Measurements from ENCODE around the gene GCK.
"Not testable (repeated sequence)": the region's sequence is repeated elsewhere in the genome, so short reads cannot be mapped to it uniquely, and the experiment has no call there.

The GCK gene

DNA sequence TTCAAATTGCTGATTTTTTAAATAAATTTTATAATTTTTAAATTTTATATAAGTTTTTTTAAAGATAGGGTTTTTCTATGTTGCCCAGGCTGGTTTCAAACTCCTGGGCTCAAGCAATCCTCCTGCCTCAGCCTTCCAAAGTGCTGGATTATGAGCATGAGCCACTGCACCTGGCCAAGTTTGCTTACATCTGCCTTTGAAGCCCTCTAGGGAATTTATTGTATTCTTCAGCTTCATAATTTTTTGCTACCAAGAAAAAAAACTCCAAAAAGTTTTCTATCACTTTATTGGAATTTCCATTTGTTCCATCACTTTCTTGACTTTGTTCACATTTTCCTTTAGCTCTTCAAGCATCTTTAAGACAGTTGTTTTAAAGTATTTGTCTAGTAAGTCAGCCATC is 62.1 kb downstream of the GCK start:
- TF ChIP-seq, protein P1, sequence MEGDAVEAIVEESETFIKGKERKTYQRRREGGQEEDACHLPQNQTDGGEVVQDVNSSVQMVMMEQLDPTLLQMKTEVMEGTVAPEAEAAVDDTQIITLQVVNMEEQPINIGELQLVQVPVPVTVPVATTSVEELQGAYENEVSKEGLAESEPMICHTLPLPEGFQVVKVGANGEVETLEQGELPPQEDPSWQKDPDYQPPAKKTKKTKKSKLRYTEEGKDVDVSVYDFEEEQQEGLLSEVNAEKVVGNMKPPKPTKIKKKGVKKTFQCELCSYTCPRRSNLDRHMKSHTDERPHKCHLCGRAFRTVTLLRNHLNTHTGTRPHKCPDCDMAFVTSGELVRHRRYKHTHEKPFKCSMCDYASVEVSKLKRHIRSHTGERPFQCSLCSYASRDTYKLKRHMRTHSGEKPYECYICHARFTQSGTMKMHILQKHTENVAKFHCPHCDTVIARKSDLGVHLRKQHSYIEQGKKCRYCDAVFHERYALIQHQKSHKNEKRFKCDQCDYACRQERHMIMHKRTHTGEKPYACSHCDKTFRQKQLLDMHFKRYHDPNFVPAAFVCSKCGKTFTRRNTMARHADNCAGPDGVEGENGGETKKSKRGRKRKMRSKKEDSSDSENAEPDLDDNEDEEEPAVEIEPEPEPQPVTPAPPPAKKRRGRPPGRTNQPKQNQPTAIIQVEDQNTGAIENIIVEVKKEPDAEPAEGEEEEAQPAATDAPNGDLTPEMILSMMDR (conservative IDR thresholded peaks at IDR 0.05; ENCODE audit: low read depth, low read length) = no peak
- no peak overlapping the region for H3K4me3 ChIP-seq (IDR thresholded peaks at IDR 0.05; ENCODE audit: insufficient read depth, low read depth, low read length)
- H3K27ac ChIP-seq = no peak overlapping the region
- H3K27me3 ChIP-seq (ENCODE audit: insufficient read depth, low read depth) = no peaks in the 10 kb centered on the region
- no peak overlapping the region for H2AFZ ChIP-seq (ENCODE audit: low read depth)
- H3K9ac ChIP-seq = no peak overlapping the region
- H3K36me3 ChIP-seq (ENCODE audit: insufficient read depth) = no peaks in the 10 kb centered on the region
- no peak overlapping the region for H3K4me2 ChIP-seq
- H3K79me2 ChIP-seq (ENCODE audit: insufficient read depth, low read depth) = peaks cover 10% of the 10 kb centered on the region
- H4K20me1 ChIP-seq (ENCODE audit: insufficient read depth) = no peaks in the 10 kb centered on the region
- peaks cover 7% of the 10 kb centered on the region for H3K4me1 ChIP-seq (ENCODE audit: low read depth, poor library complexity, severe bottlenecking)

DNA sequence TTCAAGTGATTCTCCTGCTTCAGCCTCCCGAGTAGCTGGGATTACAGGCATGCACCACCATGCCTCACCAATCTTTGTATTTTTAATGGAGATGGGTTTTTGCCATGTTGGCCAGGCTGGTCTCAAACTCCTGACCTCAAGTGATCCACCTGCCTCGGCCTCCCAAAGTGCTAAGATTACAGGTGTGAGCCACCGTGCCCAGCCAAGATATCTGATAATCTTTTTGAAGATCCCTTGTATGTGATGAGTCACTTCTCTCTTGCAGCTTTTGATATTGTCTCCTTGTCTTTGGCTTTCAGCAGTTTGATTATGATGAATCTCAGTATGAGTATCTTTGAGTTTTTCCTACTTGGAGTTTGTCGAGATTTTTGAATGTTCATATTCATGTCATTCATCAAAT is 62.7 kb downstream of the GCK start:
- H2AFZ ChIP-seq (ENCODE audit: low read depth); H3K36me3 ChIP-seq (ENCODE audit: insufficient read depth); H3K4me3 ChIP-seq (IDR thresholded peaks at IDR 0.05; ENCODE audit: insufficient read depth, low read depth, low read length); H3K4me2 ChIP-seq; H3K9ac ChIP-seq; H3K27me3 ChIP-seq (ENCODE audit: insufficient read depth, low read depth); H4K20me1 ChIP-seq (ENCODE audit: insufficient read depth); H3K27ac ChIP-seq: not testable (repeated sequence)
- peaks cover 13% of the 10 kb centered on the region for H3K4me1 ChIP-seq (ENCODE audit: low read depth, poor library complexity, severe bottlenecking)
- H3K79me2 ChIP-seq (ENCODE audit: insufficient read depth, low read depth) = peaks cover 16% of the 10 kb centered on the region

GRCh38 chr7:44124822-44125202 is 64.4 kb downstream of the GCK start:
- Histone ChIP-seq H3K79me2 (ENCODE audit: insufficient read depth, low read depth) (peaks cover 31% of the 10 kb centered on the region), H3K27ac (no peak overlapping the region), H2AFZ (ENCODE audit: low read depth) (no peak overlapping the region), H3K4me1 (ENCODE audit: low read depth, poor library complexity, severe bottlenecking) (peaks cover 22% of the 10 kb centered on the region), H3K36me3 (ENCODE audit: insufficient read depth) (peaks cover 5% of the 10 kb centered on the region; the same call in 1 of the 2 replicates), H3K4me3 (IDR thresholded peaks at IDR 0.05; ENCODE audit: insufficient read depth, low read depth, low read length) (no peak overlapping the region), H4K20me1 (ENCODE audit: insufficient read depth) (no peaks in the 10 kb centered on the region), H3K27me3 (ENCODE audit: insufficient read depth, low read depth) (no peaks in the 10 kb centered on the region), H3K4me2 (no peak overlapping the region), H3K9ac (no peak overlapping the region)
- TF ChIP-seq, protein P1 (conservative IDR thresholded peaks at IDR 0.05; ENCODE audit: low read depth, low read length) = no peak

GRCh38 chr7:44123190-44124003 is 65.8 kb downstream of the GCK start, which contains the start of gene POLD2:
Gene POLD2 (minus strand): TSS chr7:44123548. CDS start chr7:44122053, 1,495 bp downstream.
- Histone ChIP-seq H2AFZ (ENCODE audit: low read depth) (peak within 1 kb of the TSS; percentile 92), H3K27me3 (ENCODE audit: insufficient read depth, low read depth) (no peaks in the 10 kb centered on the region), H3K27ac (peak within 1 kb of the TSS; percentile 41), H4K20me1 (ENCODE audit: insufficient read depth) (no peaks in the 10 kb centered on the region), H3K79me2 (ENCODE audit: insufficient read depth, low read depth) (peaks cover 31% of the 10 kb centered on the region), H3K4me1 (ENCODE audit: low read depth, poor library complexity, severe bottlenecking) (peaks cover 22% of the 10 kb centered on the region), H3K9ac (peak within 1 kb of the TSS; percentile 77), H3K4me2 (peak within 1 kb of the TSS; percentile 96), H3K4me3 (IDR thresholded peaks at IDR 0.05; ENCODE audit: insufficient read depth, low read depth, low read length) (peak within 1 kb of the TSS; percentile 48), H3K36me3 (ENCODE audit: insufficient read depth) (peaks cover 5% of the 10 kb centered on the region; the same call in 1 of the 2 replicates)
- TF ChIP-seq, protein P1 (conservative IDR thresholded peaks at IDR 0.05; ENCODE audit: low read depth, low read length) = no peak

- no peaks in the 10 kb centered on the region for H4K20me1 ChIP-seq (ENCODE audit: insufficient read depth)
- peaks cover 31% of the 10 kb centered on the region for H3K79me2 ChIP-seq (ENCODE audit: insufficient read depth, low read depth)
- H3K27me3 ChIP-seq (ENCODE audit: insufficient read depth, low read depth) = no peaks in the 10 kb centered on the region
- H3K27ac ChIP-seq = peak overlapping the region; percentile 41
- peak overlapping the region; percentile 96 for H3K4me2 ChIP-seq
- peak overlapping the region; percentile 92 for H2AFZ ChIP-seq (ENCODE audit: low read depth)
- H3K9ac ChIP-seq = peak overlapping the region; percentile 77
- peaks cover 5% of the 10 kb centered on the region; the same call in 1 of the 2 replicates for H3K36me3 ChIP-seq (ENCODE audit: insufficient read depth)
- H3K4me1 ChIP-seq (ENCODE audit: low read depth, poor library complexity, severe bottlenecking) = peaks cover 22% of the 10 kb centered on the region
- TF ChIP-seq, protein P1 (conservative IDR thresholded peaks at IDR 0.05; ENCODE audit: low read depth, low read length) = no peak
- H3K4me3 ChIP-seq (IDR thresholded peaks at IDR 0.05; ENCODE audit: insufficient read depth, low read depth, low read length) = peak overlapping the region; percentile 48
Observed at GRCh38 chr7:44122529-44122928, 66.7 kb downstream of the GCK start.

Measured in KMS-11 (cell line).